ENCODE results near the gene CPVL.

DNA sequence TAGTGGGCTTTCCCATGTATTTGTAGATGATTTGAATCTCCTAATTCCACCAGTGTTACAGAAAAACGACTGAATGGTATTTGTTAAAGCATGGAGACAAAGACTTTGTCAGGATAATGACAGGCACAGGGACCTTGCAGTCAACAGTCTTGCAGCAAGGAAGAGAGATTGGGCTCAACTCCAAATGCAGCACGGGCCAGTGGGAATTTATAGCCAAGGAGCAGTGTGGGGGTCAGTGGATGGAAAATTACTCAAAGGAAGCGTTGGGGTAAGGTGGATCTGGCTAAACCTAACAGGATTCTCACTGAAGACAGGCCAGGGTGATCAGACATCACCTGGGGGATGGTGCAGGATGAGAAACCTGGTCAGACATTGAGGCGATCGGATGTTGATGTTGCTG is 24.3 kb downstream of the CPVL start:
- no peak for TF ChIP-seq EZH2 (IDR thresholded peaks at IDR 0.05; ENCODE audit: borderline replicate concordance, low read depth, low read length, poor library complexity, severe bottlenecking)
- TF ChIP-seq, protein P1, sequence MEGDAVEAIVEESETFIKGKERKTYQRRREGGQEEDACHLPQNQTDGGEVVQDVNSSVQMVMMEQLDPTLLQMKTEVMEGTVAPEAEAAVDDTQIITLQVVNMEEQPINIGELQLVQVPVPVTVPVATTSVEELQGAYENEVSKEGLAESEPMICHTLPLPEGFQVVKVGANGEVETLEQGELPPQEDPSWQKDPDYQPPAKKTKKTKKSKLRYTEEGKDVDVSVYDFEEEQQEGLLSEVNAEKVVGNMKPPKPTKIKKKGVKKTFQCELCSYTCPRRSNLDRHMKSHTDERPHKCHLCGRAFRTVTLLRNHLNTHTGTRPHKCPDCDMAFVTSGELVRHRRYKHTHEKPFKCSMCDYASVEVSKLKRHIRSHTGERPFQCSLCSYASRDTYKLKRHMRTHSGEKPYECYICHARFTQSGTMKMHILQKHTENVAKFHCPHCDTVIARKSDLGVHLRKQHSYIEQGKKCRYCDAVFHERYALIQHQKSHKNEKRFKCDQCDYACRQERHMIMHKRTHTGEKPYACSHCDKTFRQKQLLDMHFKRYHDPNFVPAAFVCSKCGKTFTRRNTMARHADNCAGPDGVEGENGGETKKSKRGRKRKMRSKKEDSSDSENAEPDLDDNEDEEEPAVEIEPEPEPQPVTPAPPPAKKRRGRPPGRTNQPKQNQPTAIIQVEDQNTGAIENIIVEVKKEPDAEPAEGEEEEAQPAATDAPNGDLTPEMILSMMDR (conservative IDR thresholded peaks at IDR 0.05; ENCODE audit: low read depth, low read length): no peak
